IMR-90 (cell line): ENCODE results near the gene PDK4.

Experiments used
- BHLHE40 ChIP-seq: fragments of 150-350 bp; IDR thresholded peaks from 2 replicates; pipeline ENCODE4 v1.6.1; 2016; ENCODE audit warnings: mild to moderate bottlenecking, low read depth, low read length
- CEBPB ChIP-seq: IDR thresholded peaks from 2 replicates; pipeline ENCODE4 v1.6.1; 2012; ENCODE audit warnings: low read depth, low read length, improper control_type of control experiment
- FOS ChIP-seq: fragments of 150-350 bp; IDR thresholded peaks from 2 replicates; pipeline ENCODE4 v1.6.1; 2016; ENCODE audit warnings: low read depth, low read length
- MAFK ChIP-seq: IDR thresholded peaks from 2 replicates; pipeline ENCODE4 v1.6.1; 2012; ENCODE audit warnings: low read depth, low read length, improper control_type of control experiment
- MXI1 ChIP-seq: IDR thresholded peaks from 2 replicates; pipeline ENCODE4 v1.6.1; 2012; ENCODE audit warnings: low read depth, mild to moderate bottlenecking, low read length, moderate library complexity, borderline replicate concordance
- NFE2L2 ChIP-seq: fragments of 150-350 bp; IDR thresholded peaks from 2 replicates; pipeline ENCODE4 v1.6.1; 2016; ENCODE audit warnings: low read depth, mild to moderate bottlenecking, low read length
- POLR2A ChIP-seq: IDR thresholded peaks from 2 replicates; pipeline ENCODE4 v1.6.1; 2012; ENCODE audit warnings: mild to moderate bottlenecking, low read depth, low read length
- RAD21 ChIP-seq: IDR thresholded peaks from 2 replicates; pipeline ENCODE4 v1.6.1; 2012; ENCODE audit warnings: low read length, improper control_type of control experiment
- RCOR1 ChIP-seq: IDR thresholded peaks from 2 replicates; pipeline ENCODE4 v1.6.1; 2012; ENCODE audit warnings: mild to moderate bottlenecking, low read length, improper control_type of control experiment; ENCODE audit not compliant: insufficient replicate concordance
- RFX5 ChIP-seq: IDR thresholded peaks from 2 replicates; pipeline ENCODE4 v1.8.0; 2012; ENCODE audit warnings: low read depth, mild to moderate bottlenecking, low read length, moderate library complexity
- SMC3 ChIP-seq: fragments of 150-350 bp; IDR thresholded peaks from 2 replicates; pipeline ENCODE4 v1.6.1; 2016; ENCODE audit warnings: low read depth, mild to moderate bottlenecking, antibody characterized with exemption, low read length, moderate library complexity
- TF ChIP-seq, protein P1 (sequence below): conservative IDR thresholded peaks from 2 replicates; pipeline ENCODE4 v1.5.1; 2012; ENCODE audit warnings: mild to moderate bottlenecking, low read depth, low read length, improper control_type of control experiment
- TF ChIP-seq, protein P2 (sequence below): fragments of 150-350 bp; IDR thresholded peaks from 2 replicates; pipeline ENCODE4 v1.6.1; 2017; ENCODE audit warnings: mild to moderate bottlenecking, antibody characterized with exemption, low read length, low read depth
- TF ChIP-seq, protein P3 (sequence below): fragments of 150-350 bp; IDR thresholded peaks from 2 replicates; pipeline ENCODE4 v1.6.1; 2016; ENCODE audit warnings: low read depth, mild to moderate bottlenecking, low read length, moderate library complexity, borderline replicate concordance

DNA sequence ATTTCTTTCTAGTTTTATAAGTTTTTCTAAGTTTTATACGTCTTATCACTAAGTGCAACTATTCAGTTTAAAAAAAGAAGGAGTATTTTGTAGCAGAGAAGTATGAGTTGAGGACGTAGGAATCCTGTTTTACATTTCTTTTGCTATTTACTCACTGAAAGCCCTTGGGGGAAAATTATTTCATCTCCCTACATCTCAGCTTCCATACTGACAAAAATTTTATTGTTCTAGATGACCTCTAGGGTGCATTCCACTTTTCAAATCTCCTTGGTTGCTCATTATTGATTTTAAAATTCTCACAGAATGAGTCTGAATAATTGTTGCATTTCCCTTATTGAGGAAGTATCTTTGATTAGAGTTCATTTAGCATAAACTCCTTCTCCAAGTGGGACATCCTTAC, 14.9 kb upstream of the PDK4 start:
- TF ChIP-seq, protein P1, sequence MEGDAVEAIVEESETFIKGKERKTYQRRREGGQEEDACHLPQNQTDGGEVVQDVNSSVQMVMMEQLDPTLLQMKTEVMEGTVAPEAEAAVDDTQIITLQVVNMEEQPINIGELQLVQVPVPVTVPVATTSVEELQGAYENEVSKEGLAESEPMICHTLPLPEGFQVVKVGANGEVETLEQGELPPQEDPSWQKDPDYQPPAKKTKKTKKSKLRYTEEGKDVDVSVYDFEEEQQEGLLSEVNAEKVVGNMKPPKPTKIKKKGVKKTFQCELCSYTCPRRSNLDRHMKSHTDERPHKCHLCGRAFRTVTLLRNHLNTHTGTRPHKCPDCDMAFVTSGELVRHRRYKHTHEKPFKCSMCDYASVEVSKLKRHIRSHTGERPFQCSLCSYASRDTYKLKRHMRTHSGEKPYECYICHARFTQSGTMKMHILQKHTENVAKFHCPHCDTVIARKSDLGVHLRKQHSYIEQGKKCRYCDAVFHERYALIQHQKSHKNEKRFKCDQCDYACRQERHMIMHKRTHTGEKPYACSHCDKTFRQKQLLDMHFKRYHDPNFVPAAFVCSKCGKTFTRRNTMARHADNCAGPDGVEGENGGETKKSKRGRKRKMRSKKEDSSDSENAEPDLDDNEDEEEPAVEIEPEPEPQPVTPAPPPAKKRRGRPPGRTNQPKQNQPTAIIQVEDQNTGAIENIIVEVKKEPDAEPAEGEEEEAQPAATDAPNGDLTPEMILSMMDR = no peak
- no peak for TF ChIP-seq FOS
- no peak for TF ChIP-seq POLR2A
- no peak for TF ChIP-seq CEBPB
- TF ChIP-seq, protein P2, sequence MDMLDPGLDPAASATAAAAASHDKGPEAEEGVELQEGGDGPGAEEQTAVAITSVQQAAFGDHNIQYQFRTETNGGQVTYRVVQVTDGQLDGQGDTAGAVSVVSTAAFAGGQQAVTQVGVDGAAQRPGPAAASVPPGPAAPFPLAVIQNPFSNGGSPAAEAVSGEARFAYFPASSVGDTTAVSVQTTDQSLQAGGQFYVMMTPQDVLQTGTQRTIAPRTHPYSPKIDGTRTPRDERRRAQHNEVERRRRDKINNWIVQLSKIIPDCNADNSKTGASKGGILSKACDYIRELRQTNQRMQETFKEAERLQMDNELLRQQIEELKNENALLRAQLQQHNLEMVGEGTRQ = no peak
- TF ChIP-seq SMC3 = no peak
- TF ChIP-seq RAD21 = no peak
- no peak for TF ChIP-seq RFX5
- TF ChIP-seq MAFK = no peak
- TF ChIP-seq MXI1 = no peak
- TF ChIP-seq RCOR1 = no peak
- TF ChIP-seq, protein P3, sequence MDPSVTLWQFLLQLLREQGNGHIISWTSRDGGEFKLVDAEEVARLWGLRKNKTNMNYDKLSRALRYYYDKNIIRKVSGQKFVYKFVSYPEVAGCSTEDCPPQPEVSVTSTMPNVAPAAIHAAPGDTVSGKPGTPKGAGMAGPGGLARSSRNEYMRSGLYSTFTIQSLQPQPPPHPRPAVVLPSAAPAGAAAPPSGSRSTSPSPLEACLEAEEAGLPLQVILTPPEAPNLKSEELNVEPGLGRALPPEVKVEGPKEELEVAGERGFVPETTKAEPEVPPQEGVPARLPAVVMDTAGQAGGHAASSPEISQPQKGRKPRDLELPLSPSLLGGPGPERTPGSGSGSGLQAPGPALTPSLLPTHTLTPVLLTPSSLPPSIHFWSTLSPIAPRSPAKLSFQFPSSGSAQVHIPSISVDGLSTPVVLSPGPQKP = no peak
- no peak for TF ChIP-seq BHLHE40
- no peak for TF ChIP-seq NFE2L2
